Stomach (tissue), 9 donors: ENCODE results near the gene GOLGA7B. TPM values are rescaled to one million over a fixed set of nuclear protein-coding genes. Genes with fewer than 3 reads are reported as not detected.

Experiments used
- DNase-seq, 2 donors: peaks; one replicate each; pipeline versions ENCODE4 v3.0.0 to v3.0.0-alpha.2; 2013 to 2019
- H3K27ac ChIP-seq, 5 donors: fragments of 200-600 bp in 4 of 5; sonication (generic) in 4 of 5; one replicate each; pipeline ENCODE4 v1.5.1; 2013 to 2019; ENCODE audit warnings: mild to moderate bottlenecking in 1 of 5, moderate library complexity in 1 of 5
- H3K27me3 ChIP-seq, 3 donors: fragments of 200-600 bp; sonication (generic); one replicate each; pipeline ENCODE4 v1.5.1; 2017 to 2019; ENCODE audit warnings: mixed run types in 1 of 3
- H3K36me3 ChIP-seq, 4 donors: fragments of 200-600 bp; sonication (generic); 1 replicate in 3 of 4; 2 replicates in 1 of 4; pipeline ENCODE4 v1.5.1; 2016 to 2019
- H3K4me1 ChIP-seq, 4 donors: fragments of 200-600 bp; sonication (generic); one replicate each; pipeline ENCODE4 v1.5.1; 2016 to 2019
- H3K4me3 ChIP-seq, 4 donors: fragments of 200-600 bp; sonication (generic) in 3 of 4; one replicate each; pipeline ENCODE4 v1.5.1; 2016 to 2019; ENCODE audit warnings: mild to moderate bottlenecking in 1 of 4
- H3K9me3 ChIP-seq, 4 donors: fragments of 200-600 bp; sonication (generic); one replicate each; pipeline ENCODE4 v1.5.1; 2016 to 2019
- EP300 ChIP-seq: sonication (generic); formaldehyde crosslinking; IDR thresholded peaks from one replicate; pipeline ENCODE4 v1.6.1; 2017; ENCODE audit warnings: antibody characterized with exemption
- POLR2A ChIP-seq, 4 donors: fragments of 450-650 bp; IDR thresholded peaks; one replicate each; pipeline ENCODE4 v1.6.1; 2016; ENCODE audit warnings: antibody characterized with exemption in 4 of 4, control low read depth in 2 of 4, mild to moderate bottlenecking in 1 of 4, moderate library complexity in 1 of 4
- POLR2AphosphoS5 ChIP-seq, 3 donors: sonication (generic); formaldehyde crosslinking; IDR thresholded peaks; one replicate each; pipeline ENCODE4 v1.6.1; 2016; ENCODE audit warnings: antibody characterized with exemption in 3 of 3
- WGBS, 5 donors: extraction: QIAGEN DNeasy Blood & Tissue Kit in 3 of 5; methylation state at CpG; one replicate each; pipeline versions ENCODE4 v1.1.5 to v1.1.7; 2013 to 2018; 5-methylcytosine and 5-hydroxymethylcytosine counted together
- intact Hi-C: fragments of 100-400 bp; cut with DNase I; formaldehyde crosslinking; loops from one replicate; pipeline ENCODE4 v1.15.1; 2023; ENCODE audit warnings: low total_unique reads
- polyA plus RNA-seq, 3 donors: library from polyadenylated mRNA; stranded (reverse); fragments of 200-250 nt; gene quantifications; one replicate each; pipeline ENCODE4 v1.2.3, GENCODE V29; 2013
- total RNA-seq, 5 donors: library from RNA; depleted of rRNA; stranded (reverse); fragments of >200 nt; gene quantifications; one replicate each; pipeline versions ENCODE4 v1.1.0 to v1.2.3, GENCODE V29; 2014 to 2016
- TF ChIP-seq, protein P1 (sequence below), 7 experiments: fragments of 450-650 bp in 4 of 7; fragments of 200-600 bp in 3 of 7; sonication (generic) in 3 of 7; IDR thresholded peaks; one replicate each; pipeline ENCODE4 v1.5.1; 2016 to 2019; ENCODE audit warnings: antibody characterized with exemption in 7 of 7, control low read depth in 2 of 7, mild to moderate bottlenecking in 1 of 7
- donor health status: healthy with polysubstance abuse.
- donor health status: Bipolar disorder and iron deficiency.
- donor health status: healthy.

Gene GOLGA7B
- total and polyA plus RNA-seq, 8 donors: 0.31 to 2.8 (median 0.83) TPM

DNA sequence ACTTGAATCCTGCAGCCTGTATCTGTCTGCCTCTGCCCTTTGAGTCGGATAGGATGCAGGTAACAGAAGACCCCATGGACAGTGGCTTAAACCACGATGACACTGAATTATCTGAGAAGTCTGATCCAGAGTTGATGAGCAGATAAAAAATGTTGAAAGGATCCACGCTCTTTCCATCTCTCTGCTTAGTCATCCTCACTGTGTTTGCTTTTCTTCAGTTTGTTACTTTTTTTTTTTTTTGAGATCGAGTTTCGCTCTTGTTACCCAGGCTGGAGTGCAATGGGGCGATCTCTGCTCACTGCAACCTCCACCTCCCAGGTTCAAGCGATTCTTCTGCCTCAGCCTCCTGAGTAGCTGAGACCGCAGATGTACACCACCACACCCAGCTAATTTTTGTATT lies 36.9 kb upstream of the GOLGA7B start:
- no peaks in the 10 kb centered on the region for H3K36me3 ChIP-seq
- no peak overlapping the region for H3K4me3 ChIP-seq
- H3K27ac ChIP-seq: no peak overlapping the region
- intact Hi-C loops: no loop called here
- DNase-seq: no peak
- H3K27me3 ChIP-seq: peaks cover 0 to 32% (median 0%) of the 10 kb centered on the region in 3 donors
- TF ChIP-seq POLR2A (IDR thresholded peaks at IDR 0.05) (no peak), POLR2AphosphoS5 (IDR thresholded peaks at IDR 0.05) (no peak), EP300 (no peak)
- TF ChIP-seq, protein P1, sequence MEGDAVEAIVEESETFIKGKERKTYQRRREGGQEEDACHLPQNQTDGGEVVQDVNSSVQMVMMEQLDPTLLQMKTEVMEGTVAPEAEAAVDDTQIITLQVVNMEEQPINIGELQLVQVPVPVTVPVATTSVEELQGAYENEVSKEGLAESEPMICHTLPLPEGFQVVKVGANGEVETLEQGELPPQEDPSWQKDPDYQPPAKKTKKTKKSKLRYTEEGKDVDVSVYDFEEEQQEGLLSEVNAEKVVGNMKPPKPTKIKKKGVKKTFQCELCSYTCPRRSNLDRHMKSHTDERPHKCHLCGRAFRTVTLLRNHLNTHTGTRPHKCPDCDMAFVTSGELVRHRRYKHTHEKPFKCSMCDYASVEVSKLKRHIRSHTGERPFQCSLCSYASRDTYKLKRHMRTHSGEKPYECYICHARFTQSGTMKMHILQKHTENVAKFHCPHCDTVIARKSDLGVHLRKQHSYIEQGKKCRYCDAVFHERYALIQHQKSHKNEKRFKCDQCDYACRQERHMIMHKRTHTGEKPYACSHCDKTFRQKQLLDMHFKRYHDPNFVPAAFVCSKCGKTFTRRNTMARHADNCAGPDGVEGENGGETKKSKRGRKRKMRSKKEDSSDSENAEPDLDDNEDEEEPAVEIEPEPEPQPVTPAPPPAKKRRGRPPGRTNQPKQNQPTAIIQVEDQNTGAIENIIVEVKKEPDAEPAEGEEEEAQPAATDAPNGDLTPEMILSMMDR (IDR thresholded peaks at IDR 0.05): no peak
- H3K4me1 ChIP-seq: no peaks in the 10 kb centered on the region
- no peaks in the 10 kb centered on the region for H3K9me3 ChIP-seq
- WGBS, 5 donors: 66 to 72% (median 70%) methylated on average over 8 of the region's 8 CpGs

DNA sequence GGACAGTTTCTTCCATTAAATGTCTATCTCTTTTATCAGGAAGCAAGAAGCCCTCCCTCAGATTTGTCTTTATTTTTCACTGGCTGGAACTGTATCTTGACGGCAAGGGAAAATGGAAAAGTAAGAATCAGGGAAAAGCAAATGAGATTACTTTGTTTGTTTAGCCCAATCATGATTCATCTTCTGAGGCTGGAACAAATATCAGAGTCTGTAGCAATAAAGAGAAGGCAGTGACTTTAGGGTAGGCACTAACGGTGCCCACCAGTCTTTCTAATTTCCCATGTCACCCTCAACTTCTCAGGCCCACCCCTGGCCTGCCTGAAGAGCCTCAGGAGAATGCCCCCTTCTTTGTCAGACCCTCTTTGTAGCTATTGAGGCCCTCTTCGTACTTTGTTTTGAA lies 36.3 kb upstream of the GOLGA7B start:
- TF ChIP-seq EP300 (no peak), POLR2A (IDR thresholded peaks at IDR 0.05) (no peak), POLR2AphosphoS5 (IDR thresholded peaks at IDR 0.05) (no peak)
- TF ChIP-seq, protein P1 (IDR thresholded peaks at IDR 0.05): no peak
- 35 to 50% (median 37%) methylated on average over 3 of the region's 3 CpGs for WGBS, 5 donors
- no peaks in the 10 kb centered on the region for H3K9me3 ChIP-seq
- intact Hi-C loops: no loop called here
- no peak overlapping the region for H3K27ac ChIP-seq
- no peak for DNase-seq
- peaks cover 0 to 32% (median 0%) of the 10 kb centered on the region in 3 donors for H3K27me3 ChIP-seq
- no peak overlapping the region for H3K4me3 ChIP-seq
- no peaks in the 10 kb centered on the region for H3K4me1 ChIP-seq
- no peaks in the 10 kb centered on the region for H3K36me3 ChIP-seq

DNA sequence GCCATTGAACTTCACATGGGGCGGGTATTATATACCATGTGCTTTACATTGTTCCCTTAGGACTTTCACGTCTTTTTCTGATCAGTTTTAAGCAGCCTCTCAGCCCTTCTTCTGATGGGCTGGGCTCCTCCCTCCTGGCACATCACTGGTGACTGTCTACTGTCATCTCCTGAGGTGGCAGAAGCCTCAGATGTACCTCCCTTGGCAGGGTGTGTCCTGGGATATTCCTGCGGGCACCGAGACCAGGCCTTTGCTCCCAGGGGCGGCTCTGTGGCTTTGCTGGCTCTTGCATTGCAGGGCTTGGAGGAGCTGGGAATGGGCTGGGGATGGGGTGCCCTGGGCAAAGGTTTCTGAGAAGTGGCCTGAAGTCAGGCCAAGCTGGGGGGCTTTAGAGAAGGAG lies 34.6 kb upstream of the GOLGA7B start:
- Histone ChIP-seq H3K4me1 (no peaks in the 10 kb centered on the region), H3K9me3 (no peaks in the 10 kb centered on the region), H3K27ac (no peak overlapping the region), H3K4me3 (no peak overlapping the region), H3K36me3 (no peaks in the 10 kb centered on the region), H3K27me3 (peaks cover 0 to 39% (median 0%) of the 10 kb centered on the region in 3 donors)
- intact Hi-C loops: no loop called here
- no peak for DNase-seq
- TF ChIP-seq POLR2A (IDR thresholded peaks at IDR 0.05): no peak
- TF ChIP-seq POLR2AphosphoS5 (IDR thresholded peaks at IDR 0.05): no peak
- TF ChIP-seq, protein P1 (IDR thresholded peaks at IDR 0.05): no peak
- no peak for TF ChIP-seq EP300
- 72 to 88% (median 85%) methylated on average over 4 to 5 of the region's 5 CpGs for WGBS, 5 donors

DNA sequence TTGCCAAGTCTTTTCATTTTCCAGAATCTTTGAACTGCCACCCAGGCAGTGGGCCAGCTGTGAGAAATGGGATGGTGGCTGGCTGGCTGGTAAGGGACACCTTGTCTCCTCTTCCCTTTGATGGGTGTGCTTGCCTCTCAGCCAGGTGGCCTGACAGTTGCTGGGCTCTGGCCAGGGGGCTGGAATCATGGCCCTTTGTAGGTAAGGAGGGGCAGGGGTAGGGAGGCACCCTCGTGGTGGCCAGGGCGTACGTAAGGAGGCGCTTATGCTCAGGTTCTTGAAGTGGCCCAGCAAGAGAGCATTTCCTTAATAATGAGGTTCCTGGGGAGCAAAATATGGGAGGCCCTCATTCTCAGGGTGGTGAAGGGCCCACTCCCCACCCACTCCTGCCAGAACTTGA lies 33.0 kb upstream of the GOLGA7B start:
- DNase-seq: no peak
- Histone ChIP-seq H3K27me3 (peaks cover 0 to 40% (median 2%) of the 10 kb centered on the region in 3 donors), H3K4me3 (no peak overlapping the region), H3K36me3 (no peaks in the 10 kb centered on the region), H3K4me1 (no peaks in the 10 kb centered on the region), H3K27ac (no peak overlapping the region), H3K9me3 (no peaks in the 10 kb centered on the region)
- 76 to 92% (median 86%) methylated on average over 4 of the region's 4 CpGs for WGBS, 5 donors
- intact Hi-C loops: no loop called here
- TF ChIP-seq EP300 (no peak), POLR2AphosphoS5 (IDR thresholded peaks at IDR 0.05) (no peak), POLR2A (IDR thresholded peaks at IDR 0.05) (no peak)
- TF ChIP-seq, protein P1 (IDR thresholded peaks at IDR 0.05): no peak
